ENCODE results near the gene TRIM62. TPM values are rescaled to one million over a fixed set of nuclear protein-coding genes. Genes with fewer than 3 reads are reported as not detected.

The TRIM62 gene
- total RNA-seq, 1 experiment from 2014 or later: 6.9 TPM

- Mint-ChIP-seq H3K27me3 (ENCODE audit: low read depth) (peaks cover 10% of the 10 kb centered on the region), H3K27ac (no peak overlapping the region; a peak in 1 of 7 replicates), H3K4me3 (0 out of 5 replicates have a peak overlapping the region, but pooled peaks of 1 of the 2 experiments have one; percentile 8), H3K9me3 (peaks cover 0 to 2% of the 10 kb centered on the region in 2 experiments; a peak in 1 of 5 replicates), H3K4me1 (peaks cover 42 to 49% of the 10 kb centered on the region in 2 experiments), H3K36me3 (ENCODE audit: insufficient read depth in 1 of 3, low read depth in 3 of 3) (peaks cover 9 to 12% (median 11%) of the 10 kb centered on the region in 3 experiments; a peak in 6 of 7 replicates)
- peaks cover 2% of the 10 kb centered on the region; the same call in 1 of the 2 replicates for H3K4me1 ChIP-seq (ENCODE audit: insufficient read depth, low read length)
- no peak overlapping the region for H2AFZ ChIP-seq (ENCODE audit: low read length)
- TF ChIP-seq, protein P1, sequence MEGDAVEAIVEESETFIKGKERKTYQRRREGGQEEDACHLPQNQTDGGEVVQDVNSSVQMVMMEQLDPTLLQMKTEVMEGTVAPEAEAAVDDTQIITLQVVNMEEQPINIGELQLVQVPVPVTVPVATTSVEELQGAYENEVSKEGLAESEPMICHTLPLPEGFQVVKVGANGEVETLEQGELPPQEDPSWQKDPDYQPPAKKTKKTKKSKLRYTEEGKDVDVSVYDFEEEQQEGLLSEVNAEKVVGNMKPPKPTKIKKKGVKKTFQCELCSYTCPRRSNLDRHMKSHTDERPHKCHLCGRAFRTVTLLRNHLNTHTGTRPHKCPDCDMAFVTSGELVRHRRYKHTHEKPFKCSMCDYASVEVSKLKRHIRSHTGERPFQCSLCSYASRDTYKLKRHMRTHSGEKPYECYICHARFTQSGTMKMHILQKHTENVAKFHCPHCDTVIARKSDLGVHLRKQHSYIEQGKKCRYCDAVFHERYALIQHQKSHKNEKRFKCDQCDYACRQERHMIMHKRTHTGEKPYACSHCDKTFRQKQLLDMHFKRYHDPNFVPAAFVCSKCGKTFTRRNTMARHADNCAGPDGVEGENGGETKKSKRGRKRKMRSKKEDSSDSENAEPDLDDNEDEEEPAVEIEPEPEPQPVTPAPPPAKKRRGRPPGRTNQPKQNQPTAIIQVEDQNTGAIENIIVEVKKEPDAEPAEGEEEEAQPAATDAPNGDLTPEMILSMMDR (conservative IDR thresholded peaks at IDR 0.05): no peak
- H2BK12ac ChIP-seq (ENCODE audit: insufficient read length, low read depth, low read length): no peak overlapping the region
- H4K91ac ChIP-seq (ENCODE audit: insufficient read length, low read depth, low read length): no peak overlapping the region
- H2BK120ac ChIP-seq (ENCODE audit: low read depth, low read length, poor library complexity, severe bottlenecking): no peak overlapping the region
- no peak overlapping the region for H3K4me2 ChIP-seq (ENCODE audit: insufficient read depth, insufficient read length, low read length)
- H3K9ac ChIP-seq (ENCODE audit: extremely low read depth, insufficient read length, low read length): no peak overlapping the region
- no peaks in the 10 kb centered on the region for H3K9me3 ChIP-seq (ENCODE audit: control insufficient read depth, low read depth, low read length)
- H3K18ac ChIP-seq (ENCODE audit: insufficient read length, low read depth, low read length): no peak overlapping the region
- no peak overlapping the region for H3K27ac ChIP-seq (ENCODE audit: insufficient read length, low read depth, low read length)
- no peak overlapping the region for H3T11ph ChIP-seq (ENCODE audit: low read length)
- no CpG with 5 or more reads among the region's 2 CpGs for WGBS (ENCODE audit: extremely low coverage, insufficient read length, low lambda C conversion rate)
- no peaks in the 10 kb centered on the region for H4K20me1 ChIP-seq (ENCODE audit: control insufficient read depth, insufficient read depth, insufficient read length)
- no peaks in the 10 kb centered on the region for H3K27me3 ChIP-seq (ENCODE audit: insufficient read depth, low read length)
- no peak overlapping the region for H3K4ac ChIP-seq (ENCODE audit: low read depth, low read length)
- H4K5ac ChIP-seq (ENCODE audit: insufficient read length, low read depth, low read length): no peak overlapping the region
- no peaks in the 10 kb centered on the region for H3K23me2 ChIP-seq (ENCODE audit: insufficient read length, low read depth, low read length, poor library complexity, severe bottlenecking)
- H2BK20ac ChIP-seq (ENCODE audit: low read depth, low read length, poor library complexity, severe bottlenecking): no peak overlapping the region
- H3K23ac ChIP-seq (ENCODE audit: insufficient read length, low read depth, low read length): no peak overlapping the region
- no peak overlapping the region for H2BK5ac ChIP-seq (ENCODE audit: insufficient read length, low read length)
- H3K56ac ChIP-seq (ENCODE audit: insufficient read length, low read depth, low read length): no peak overlapping the region
- no peaks in the 10 kb centered on the region for H3K79me2 ChIP-seq (ENCODE audit: insufficient read depth, low read length)
- DNase-seq: no peak
- no peak overlapping the region for H2AK5ac ChIP-seq (ENCODE audit: insufficient read length, low read length)
- H4K8ac ChIP-seq (replicated peaks; ENCODE audit: insufficient read length, low read depth, low read length): no peak overlapping the region
- no peak overlapping the region for H3K14ac ChIP-seq (ENCODE audit: insufficient read depth, low read length)
- H2BK15ac ChIP-seq (ENCODE audit: low read depth, low read length): no peak overlapping the region
- H3K79me1 ChIP-seq (ENCODE audit: insufficient read depth, low read depth, low read length, poor library complexity, severe bottlenecking): no peaks in the 10 kb centered on the region
Measured at GRCh38 chr1:33162141-33162540, 19.7 kb downstream of the TRIM62 start.

All from H9 (cell line).